DMS53 (cell line): Measurements from ENCODE around the gene CDHR5.

Source experiments
- DNase-seq: peaks from one replicate; lab custom pipeline; 2025; lab: John Stamatoyannopoulos, UW

The CDHR5 gene

DNA sequence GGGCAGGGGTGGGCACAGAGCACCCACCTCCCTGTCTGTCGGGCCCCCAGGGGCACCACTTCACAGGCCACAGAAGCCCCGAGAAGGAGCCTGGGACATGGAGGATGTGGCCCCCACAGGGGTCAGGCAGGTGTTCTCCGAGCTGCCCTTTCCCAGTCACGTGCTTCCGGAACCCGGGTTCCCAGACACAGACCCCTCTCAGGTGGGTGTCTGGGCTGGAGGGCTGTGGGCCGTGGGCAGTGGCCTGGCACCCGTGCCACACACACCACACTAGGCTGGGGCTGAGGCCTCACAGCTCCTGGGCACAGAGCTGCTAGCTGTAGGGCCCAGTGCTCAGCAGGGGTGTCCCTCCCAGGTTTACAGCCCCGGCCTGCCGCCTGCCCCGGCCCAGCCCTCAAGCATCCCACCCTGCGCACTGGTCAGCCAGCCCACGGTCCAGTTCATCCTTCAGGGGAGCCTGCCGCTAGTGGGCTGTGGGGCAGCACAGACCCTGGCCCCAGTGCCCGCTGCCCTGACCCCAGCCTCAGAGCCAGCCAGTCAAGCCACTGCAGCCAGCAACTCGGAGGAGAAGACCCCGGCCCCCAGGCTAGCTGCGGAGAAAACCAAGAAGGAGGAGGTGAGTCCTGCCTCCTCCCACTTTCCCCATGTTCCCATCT, 14.5 kb downstream of the CDHR5 start:
- DNase-seq = no peak

DNA sequence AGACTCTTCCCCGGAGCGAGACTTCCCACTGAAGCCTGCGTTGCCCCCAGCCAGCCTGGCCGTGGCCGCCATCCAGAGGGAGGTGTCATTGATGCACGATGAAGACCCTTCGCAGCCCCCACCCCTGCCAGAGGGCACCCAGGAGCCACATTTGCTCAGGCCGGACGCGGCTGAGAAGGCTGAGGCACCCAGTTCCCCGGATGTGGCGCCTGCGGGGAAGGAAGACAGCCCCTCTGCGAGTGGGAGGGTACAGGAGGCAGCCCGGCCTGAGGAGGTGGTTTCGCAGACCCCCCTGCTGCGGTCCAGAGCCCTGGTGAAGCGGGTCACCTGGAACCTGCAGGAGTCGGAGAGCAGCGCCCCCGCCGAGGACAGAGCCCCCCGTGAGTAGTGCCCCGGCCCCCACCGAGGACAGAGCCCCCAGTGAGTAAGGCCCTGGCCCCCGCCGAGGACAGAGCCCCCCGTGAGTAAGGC, 15.4 kb downstream of the CDHR5 start:
- DNase-seq = no peak

- no peak for DNase-seq
Measured at GRCh38 chr11:608791-609251, 15.9 kb downstream of the CDHR5 start.

DNA sequence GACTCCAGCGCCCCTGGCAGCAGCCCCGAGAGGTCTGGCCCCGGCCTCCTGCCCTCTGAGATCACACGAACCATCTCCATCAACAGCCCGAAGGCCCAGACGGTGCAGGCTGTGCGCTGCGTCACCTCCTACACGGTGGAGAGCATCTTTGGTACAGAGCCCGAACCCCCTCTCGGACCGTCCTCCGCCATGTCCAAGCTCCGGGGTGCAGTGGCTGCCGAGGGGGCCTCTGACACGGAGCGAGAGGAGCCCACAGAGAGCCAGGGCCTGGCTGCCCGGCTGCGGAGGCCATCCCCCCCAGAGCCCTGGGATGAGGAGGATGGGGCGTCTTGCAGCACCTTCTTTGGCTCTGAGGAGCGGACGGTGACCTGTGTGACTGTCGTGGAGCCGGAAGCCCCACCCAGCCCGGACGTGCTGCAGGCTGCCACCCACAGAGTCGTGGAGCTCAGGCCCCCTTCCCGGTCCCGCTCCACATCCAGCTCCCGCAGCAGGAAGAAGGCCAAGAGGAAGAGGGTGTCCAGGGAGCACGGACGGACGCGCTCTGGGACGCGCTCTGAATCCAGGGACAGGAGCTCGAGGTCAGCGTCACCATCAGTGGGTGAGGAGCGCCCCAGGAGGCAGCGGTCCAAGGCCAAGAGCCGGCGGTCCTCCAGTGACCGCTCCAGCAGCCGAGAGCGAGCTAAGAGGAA, 16.6 kb downstream of the CDHR5 start:
- DNase-seq = no peak

DNA sequence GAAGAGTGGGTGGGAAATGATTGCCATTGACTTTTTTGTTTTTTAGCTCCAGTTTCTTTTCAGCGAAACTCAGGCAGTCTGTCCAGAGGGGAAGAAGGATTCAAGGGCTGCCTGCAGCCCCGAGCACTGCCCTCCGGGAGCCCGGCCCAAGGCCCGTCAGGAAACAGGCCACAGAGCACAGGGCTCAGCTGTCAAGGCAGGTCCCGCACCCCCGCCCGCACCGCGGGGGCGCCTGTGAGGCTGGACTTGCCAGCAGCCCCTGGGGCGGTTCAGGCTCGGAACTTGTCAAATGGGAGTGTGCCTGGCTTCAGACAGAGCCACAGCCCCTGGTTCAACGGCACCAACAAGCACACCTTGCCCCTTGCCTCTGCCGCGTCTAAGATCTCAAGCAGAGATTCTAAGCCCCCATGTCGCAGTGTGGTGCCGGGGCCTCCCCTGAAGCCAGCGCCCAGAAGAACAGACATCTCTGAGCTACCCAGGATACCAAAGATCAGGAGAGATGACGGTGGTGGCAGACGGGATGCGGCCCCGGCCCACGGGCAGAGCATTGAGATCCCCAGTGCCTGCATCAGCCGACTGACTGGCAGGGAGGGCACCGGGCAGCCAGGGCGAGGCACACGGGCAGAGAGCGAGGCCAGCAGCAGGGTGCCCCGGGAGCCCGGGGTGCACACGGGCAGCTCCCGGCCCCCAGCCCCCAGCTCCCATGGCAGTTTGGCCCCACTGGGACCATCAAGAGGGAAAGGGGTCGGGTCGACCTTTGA, 17.6 kb downstream of the CDHR5 start:
- DNase-seq = no peak

DNA sequence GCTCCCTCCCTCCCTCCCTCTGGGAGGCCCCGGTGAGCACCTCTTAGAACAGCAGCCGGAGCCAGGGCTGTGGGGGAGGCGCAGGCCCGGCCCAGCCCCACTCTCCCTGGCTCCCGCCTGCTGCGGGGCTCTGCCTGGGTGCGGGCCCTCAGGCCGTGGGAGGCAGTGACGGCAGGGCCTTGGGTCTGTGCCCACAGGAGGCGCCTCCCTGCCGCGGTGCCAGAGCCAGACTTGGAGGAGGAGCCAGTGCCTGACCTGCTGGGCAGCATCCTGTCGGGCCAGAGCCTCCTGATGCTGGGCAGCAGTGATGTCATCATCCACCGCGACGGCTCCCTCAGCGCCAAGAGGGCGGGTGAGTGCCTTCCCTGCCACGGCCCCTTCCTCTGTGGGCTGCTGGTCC, 18.5 kb downstream of the CDHR5 start:
- DNase-seq = peak; percentile 62

DNA sequence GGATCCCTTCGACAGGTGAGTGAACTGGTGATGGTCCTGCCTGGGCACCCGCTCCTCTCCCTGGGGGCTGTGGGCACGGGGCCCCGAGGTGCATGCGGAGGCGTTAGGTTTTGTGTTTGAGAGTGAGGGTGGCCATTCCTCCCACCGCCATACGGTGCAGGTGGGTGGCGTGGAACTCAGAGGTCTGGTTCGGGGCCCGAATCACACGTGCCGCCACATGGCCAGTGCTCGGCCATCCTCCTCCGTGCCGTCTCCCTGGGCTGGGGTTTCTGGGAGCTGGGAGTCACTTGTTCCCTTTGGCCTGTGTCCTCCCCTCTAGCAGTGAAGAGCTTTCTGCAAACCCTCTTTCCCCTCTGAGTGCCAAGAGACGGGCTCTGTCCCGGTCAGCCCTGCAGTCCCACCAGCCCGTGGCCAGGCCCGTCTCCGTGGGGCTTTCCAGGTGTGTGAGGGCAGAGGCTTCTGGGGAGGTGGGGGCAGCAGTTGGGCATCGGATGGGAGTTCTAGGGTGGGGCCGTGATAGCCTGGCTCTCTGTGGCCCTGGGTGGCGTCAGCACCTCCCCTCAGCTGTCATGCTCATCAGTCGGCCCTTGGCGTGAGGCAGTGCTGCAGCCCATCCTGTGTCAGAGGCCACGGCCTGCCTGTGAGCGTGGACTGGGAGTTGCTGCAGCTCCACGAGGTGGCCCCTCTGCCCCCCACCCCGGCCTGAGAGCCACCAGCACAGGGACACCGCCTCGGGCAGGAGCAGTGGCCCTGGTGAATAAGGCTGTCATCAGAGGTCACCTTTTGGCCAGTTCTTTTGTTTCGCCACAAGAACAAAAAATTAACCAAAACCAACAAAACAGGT, 19.2 kb downstream of the CDHR5 start:
- no peak for DNase-seq

- no peak for DNase-seq
Measured at GRCh38 chr11:603154-603553, 21.6 kb downstream of the CDHR5 start.

GRCh38 chr11:601573-602245, 23.0 kb downstream of the CDHR5 start:
- no peak for DNase-seq

- no peak for DNase-seq
Measured at GRCh38 chr11:598005-598680, 26.6 kb downstream of the CDHR5 start.

DNA sequence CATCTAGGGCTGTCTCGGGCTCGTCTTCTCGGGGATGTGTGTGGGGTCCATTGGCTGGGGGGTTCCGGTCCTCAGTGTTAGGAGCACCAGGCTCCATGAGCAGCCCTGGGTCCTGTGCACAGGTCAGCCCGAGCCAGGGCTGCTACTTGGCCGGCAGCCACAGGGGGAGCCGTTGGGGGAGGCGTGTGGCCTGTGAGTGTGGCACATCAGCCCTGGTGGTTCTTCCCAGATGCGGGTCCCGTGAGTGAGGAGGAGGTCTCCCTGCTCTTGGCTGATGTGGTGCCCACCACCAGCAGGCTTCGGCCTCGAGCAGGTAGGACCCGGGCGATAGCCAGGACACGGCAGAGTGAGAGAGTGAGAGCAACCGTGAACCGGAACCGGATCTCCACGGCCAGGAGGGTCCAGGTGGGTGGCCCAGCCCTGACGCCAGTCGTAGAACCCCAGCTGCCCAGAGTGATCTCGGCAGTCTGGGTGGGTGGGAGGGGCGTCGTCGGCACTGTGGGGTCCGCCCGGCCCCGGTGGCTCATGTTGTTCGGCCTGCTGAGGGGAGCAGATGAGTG, 27.5 kb downstream of the CDHR5 start:
- DNase-seq = peak; percentile 38

DNA sequence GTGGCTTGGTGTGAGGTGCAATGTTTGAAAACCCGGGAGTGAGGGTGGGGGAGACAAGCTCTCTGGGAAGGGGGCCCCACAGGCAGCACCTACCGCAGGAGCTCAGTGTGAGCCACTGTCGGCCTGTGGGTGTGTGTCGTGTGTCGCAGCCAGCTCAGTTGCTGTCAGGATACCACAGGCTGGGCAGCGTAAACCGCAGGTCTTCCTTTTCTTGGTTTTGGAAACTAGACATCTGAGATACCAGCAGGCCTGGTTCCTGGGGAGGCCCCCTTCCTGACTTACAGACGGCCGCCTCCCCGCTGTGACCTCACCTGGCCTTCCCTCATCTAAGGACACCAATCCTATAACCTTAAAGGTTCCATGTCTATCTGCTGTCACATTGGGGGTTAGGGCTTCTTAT, 28.4 kb downstream of the CDHR5 start:
- DNase-seq = no peak

DNA sequence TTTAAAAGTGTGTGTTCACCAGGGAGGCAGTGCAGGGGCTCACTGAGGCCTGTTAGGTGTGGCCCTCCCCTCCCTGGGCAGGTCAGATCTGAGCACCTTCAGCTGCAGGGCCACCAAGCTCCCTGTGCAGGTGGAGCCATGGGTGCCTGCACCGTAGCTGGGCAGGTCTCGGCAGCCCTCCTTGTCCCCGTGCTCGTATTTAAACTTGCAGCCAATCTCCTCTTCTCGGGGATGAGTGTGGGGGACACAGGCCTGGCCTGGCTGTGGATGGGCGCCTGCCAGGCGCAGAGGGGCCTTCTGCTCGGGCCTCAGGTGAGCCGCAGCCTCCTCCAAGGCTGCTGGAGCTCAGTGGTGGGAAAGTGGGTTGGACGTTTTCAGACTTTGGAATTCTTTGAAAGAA, 29.4 kb downstream of the CDHR5 start:
- DNase-seq = no peak

DNA sequence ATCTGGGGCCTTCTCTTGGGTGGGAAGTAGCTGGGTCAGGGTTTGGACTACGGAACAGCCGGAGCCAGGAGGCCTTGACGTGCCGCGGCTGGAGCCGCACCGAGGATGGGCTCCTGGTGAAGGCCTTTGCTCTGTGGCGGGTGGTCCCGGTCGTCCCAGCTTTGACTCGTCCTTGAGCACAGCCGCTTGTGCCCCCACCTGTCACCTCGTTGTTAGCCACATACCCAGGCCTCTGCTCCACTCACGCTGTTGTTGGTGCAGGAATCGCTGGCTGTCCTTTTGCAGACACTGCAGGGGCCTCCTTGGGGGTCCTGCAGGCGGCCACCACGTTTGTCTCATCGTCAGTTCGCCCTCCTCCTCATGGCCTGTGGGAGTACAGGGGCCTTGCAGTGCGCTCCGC, 31.4 kb downstream of the CDHR5 start:
- no peak for DNase-seq

GRCh38 chr11:592918-593317, 31.8 kb downstream of the CDHR5 start:
- DNase-seq = no peak

DNA sequence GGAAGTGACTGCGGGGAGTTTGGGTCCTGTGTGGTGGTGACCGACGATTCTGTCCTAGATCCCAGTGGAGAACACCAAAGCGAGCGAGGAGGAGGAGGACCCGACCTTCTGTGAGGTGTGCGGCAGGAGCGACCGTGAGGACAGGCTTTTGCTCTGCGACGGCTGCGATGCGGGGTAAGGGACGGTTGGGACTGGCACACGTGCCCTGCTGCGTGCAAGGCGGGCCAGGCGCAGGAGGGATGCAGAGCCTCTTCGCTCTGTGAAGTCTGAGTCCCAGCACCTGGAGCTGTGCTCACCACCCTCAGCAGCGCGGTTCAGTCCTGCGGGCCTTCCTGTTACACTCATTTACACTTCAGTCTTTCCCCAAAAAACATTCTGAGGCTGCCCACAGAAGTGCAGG, 32.3 kb downstream of the CDHR5 start:
- no peak for DNase-seq

DNA sequence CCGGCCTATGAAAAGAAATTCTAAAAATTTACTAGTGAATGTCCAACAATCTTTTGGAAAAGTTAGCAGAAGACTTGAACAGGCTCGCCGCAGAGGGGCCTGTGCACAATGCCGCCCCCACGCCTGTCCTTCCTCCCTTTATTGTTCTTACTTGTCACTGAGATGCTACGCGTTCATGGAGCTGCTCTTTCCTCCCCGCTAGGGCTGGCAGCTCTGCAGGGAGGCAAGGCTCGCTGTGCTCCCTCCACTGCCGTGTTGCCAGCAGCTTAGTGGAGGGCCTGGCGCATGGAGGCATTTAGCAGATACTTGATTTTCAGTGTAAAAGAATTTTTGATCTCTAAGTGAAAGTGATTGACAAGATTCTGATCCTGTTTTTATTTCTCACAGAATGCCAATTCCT, 33.8 kb downstream of the CDHR5 start:
- DNase-seq = no peak

DNA sequence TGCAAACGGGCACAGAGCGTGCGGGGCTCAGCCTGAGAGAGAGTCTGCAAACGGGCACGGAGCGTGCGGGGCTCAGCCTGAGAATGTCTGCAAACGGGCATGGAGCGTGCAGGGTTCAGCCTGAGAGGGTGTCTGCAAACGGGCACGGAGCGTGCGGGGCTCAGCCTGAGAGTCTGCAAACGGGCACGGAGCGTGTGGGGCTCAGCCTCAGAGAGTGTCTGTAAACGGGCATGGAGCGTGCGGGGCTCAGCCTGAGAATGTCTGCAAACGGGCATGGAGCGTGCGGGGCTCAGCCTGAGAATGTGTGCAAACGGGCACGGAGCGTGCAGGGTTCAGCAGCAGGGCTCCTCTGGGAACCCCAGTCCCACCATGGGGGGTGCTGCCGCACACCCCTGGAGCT, 35.0 kb downstream of the CDHR5 start:
- DNase-seq = no peak

GRCh38 chr11:587978-588380, 36.8 kb downstream of the CDHR5 start:
- DNase-seq = peak; percentile 43

GRCh38 chr11:587546-587945, 37.2 kb downstream of the CDHR5 start:
- DNase-seq = no peak
